Effector CD4-positive, alpha-beta T cell (primary cell): ENCODE results near the gene TRPM6.
A peak's percentile ranks its signal among the peaks of the same experiment; 100 is the strongest.
"Not testable (repeated sequence)": the region's sequence is repeated elsewhere in the genome, so short reads cannot be mapped to it uniquely, and the experiment has no call there.

ENCODE experiments used
- DNase-seq: peaks from one replicate; pipeline ENCODE4 v3.0.0-alpha.2; 2020

TRPM6 gene

DNA sequence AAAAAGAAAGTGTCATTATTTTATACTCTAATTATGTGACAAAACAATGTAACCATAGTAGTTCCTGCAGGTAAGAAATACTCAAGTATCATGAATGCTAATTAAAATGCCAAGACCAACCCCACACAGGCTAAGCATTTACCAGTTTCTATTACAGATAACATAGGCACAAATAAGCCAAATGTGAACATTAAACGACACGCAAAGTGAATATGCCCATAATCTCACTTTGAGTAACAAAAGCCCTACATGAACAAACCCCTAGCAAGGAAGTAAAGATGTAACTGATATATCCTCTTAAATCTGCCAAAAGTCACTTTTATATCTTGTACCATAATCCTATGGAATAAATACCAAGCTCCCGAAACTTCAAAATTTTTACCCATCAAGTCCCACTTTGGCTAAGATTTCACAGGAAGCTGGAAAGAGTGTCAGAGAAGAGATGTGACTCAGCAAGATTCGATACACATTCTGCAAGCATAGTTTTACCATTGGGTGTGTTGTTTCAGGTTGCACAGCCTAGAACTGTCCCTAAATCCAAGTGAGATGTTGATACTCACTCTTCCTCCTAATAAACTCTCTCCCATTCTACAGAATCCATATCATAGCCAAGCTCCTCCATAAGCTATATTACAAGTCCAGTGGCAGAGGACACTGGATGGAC lies 28.8 kb downstream of the TRPM6 start:
- DNase-seq, result no peak

- DNase-seq, result no peak
Measured at GRCh38 chr9:74856989-74857388, 30.7 kb downstream of the TRPM6 start.

DNA sequence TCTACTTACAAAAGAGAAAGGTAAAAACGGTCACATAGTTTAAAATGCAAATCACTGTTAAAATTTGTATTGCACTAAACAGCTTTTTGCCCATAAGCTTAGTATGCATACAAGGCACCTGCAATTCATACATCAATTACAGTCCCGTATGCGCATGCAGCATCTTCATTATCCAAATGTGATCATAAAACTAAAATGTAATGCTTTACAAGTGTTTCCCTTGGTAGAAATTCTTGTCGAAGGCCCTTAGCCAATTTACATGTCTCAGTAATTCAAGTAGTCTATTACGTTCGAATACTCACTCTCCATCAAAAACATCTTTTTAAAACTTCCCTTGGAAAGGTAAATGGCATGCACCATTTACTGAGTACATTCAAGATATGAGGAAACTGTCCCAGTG lies 32.6 kb downstream of the TRPM6 start:
- no peak for DNase-seq

- DNase-seq, result not testable (repeated sequence)
Measured at GRCh38 chr9:74853024-74853423, 34.7 kb downstream of the TRPM6 start.

DNA sequence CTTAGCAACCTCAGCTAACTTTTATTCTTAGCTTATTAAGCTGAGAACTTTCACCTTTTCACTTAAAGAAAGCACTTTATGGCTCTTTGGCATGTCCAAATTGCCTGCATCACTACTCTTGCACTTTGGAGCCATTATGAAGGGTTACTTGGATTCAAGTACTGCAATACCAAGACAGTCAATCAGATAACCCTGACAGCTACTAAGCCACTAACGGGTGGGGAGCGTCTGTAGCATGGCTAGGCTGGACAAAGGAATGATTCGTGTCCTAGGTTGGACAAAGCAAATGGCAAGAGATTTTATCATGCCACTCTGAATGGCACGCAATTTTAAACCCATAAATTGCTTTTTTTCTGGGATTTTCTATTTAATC lies 39.6 kb downstream of the TRPM6 start:
- no peak for DNase-seq

GRCh38 chr9:74847478-74848152 lies 40.1 kb downstream of the TRPM6 start:
- no peak for DNase-seq

DNA sequence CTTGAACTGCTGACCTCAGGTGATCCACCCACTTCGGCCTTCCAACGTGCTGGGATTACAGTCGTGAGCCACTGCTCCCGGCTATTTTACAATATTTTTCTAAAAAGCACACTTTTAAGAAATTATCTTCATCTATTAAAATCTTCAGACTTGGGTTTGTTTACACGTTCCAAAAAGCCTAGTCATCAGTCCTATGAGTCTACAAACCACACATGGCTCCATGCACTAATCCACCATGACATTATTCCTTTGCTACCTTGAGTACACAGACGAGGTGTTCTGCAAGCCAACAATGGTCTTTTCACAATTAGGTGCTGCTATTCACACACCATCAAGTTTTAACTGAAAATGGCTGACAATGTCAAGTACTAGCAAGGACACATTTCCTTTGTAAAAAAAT lies 41.0 kb downstream of the TRPM6 start:
- no peak for DNase-seq

GRCh38 chr9:74838351-74838750 lies 49.4 kb downstream of the TRPM6 start:
- no peak for DNase-seq

GRCh38 chr9:74824654-74825053 lies 63.1 kb downstream of the TRPM6 start:
- DNase-seq, result no peak

GRCh38 chr9:74821636-74822035 lies 66.1 kb downstream of the TRPM6 start:
- DNase-seq, result no peak

- no peak for DNase-seq
Measured at GRCh38 chr9:74817816-74818215, 69.9 kb downstream of the TRPM6 start.

- no peak for DNase-seq
Measured at GRCh38 chr9:74817281-74817810, 70.4 kb downstream of the TRPM6 start.

GRCh38 chr9:74810200-74810599 lies 77.5 kb downstream of the TRPM6 start:
- DNase-seq, result no peak

DNA sequence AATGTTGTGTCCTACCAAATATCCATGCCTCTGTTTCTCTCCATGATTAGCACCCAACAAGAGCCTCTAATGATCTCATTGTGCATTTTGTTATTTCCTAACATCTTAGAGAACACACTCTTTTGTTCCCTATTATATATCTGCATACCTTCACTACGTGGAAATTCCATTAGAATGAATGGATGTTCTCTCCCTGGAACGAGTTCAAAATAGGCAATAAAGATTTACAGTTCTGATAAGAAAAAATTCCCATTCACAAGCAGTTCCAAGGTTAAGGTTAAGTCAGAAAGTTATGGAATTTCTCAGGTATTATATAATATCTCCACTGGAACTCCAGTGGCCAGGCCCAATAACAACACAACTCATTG lies 83.7 kb downstream of the TRPM6 start:
- no peak for DNase-seq

GRCh38 chr9:74803376-74804017 lies 84.2 kb downstream of the TRPM6 start:
- DNase-seq, result no peak

- DNase-seq, result no peak
Measured at GRCh38 chr9:74800226-74800625, 87.5 kb downstream of the TRPM6 start.

GRCh38 chr9:74795803-74796202 lies 91.9 kb downstream of the TRPM6 start:
- no peak for DNase-seq

DNA sequence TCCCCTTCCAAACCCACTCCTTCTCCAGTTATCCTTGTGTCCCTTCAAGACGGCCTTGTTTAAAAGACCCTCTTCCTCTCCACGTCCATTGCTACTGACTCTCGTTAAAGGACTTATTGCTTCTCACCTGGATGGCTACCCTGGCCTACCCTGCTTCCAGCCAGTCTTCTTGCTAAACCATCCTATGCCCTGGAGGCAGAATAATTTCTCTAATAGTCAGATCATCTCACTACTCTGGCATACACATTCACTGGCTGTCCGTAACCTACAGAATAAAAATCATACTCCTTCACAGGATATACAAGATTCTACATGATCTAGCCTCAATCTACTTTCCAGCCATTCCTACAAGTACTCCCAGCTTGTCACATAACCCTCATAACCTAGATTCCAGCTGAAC lies 92.6 kb downstream of the TRPM6 start:
- no peak for DNase-seq

DNA sequence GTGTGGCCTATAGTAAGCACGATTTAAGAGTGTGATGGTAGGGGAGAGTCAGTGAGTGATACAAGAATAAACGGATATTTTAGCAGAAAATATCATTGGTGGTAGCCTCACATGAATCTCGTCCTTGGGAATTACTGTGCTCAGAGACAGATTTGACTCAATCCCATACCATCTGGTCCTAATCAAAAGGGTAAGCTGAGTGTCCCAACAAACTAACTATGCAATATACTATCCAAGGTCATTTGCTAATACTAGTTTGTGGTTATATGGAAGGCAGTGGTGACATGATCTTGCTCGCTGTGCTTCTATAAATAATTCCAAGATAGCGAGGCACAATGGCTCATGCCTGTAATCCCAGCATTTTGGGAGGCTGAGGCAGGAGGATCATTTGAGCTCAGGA lies 103.2 kb downstream of the TRPM6 start:
- DNase-seq, result no peak

- no peak for DNase-seq
Measured at GRCh38 chr9:74783408-74783807, 104.3 kb downstream of the TRPM6 start.

- peak; percentile 67 for DNase-seq
Measured at GRCh38 chr9:74777136-74777879, 110.4 kb downstream of the TRPM6 start.

DNA sequence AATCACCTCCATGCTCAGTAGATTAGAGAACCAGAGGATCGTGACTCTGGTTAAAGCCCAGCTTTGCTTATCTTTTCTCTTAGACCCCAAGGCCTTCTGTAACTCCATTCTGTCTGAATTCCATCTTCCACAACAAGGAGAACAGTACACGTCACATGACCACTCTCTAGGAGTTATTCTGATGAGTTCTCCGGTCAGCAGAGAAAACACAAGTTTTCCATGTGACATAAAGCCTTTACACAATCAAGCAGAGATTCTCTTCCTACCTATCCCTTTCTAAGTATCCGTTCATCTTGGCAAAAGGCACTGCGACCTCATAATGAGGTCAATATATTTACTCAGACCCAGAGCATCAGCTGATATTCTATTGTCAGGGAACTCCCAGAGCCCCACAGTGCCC lies 112.3 kb downstream of the TRPM6 start:
- DNase-seq, result no peak

DNA sequence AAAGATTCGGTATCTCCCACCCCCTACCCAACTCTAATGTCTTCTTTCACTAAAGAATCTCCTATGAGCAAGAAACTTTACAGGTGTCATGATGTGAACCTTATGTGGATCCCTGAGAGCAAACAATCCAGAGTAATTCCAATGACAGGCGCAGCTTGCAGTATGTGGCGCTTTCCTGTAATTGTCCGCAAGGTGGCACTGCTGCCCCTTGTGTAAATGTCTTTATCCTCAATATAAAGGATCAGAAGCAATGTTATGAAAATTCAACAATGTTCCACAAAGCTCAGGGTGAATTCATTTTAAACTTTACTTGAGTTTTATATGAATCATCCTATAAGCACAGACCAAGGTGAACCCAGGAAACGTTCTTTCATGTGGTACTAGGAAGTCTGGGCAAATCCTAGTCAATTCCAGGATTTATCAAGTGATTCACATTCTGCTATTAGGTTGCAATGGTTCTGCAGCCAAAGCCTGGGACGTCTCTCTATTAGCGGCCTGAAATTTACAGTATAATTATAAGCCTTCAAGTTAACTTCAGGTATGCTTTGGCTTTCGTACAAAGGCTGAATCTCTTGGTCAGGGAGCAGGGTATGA lies 113.7 kb downstream of the TRPM6 start:
- peak; percentile 63 for DNase-seq
